Stimulated activated CD8-positive, alpha-beta memory T cell treated with anti-CD3 and anti-CD28 coated beads, Interleukin-7, amount 100 ng/mL, for 24 hours (primary cell): Measurements from ENCODE around the gene CACNA1C.
"Not testable (repeated sequence)": the region's sequence is repeated elsewhere in the genome, so short reads cannot be mapped to it uniquely, and the experiment has no call there.

Source experiments
- DNase-seq: peaks from one replicate; pipeline ENCODE4 v3.0.0-alpha.2; 2020; ENCODE audit warnings: low read depth

Gene CACNA1C

GRCh38 chr12:2488596-2488995, 435.8 kb downstream of the CACNA1C start:
- no peak for DNase-seq

DNA sequence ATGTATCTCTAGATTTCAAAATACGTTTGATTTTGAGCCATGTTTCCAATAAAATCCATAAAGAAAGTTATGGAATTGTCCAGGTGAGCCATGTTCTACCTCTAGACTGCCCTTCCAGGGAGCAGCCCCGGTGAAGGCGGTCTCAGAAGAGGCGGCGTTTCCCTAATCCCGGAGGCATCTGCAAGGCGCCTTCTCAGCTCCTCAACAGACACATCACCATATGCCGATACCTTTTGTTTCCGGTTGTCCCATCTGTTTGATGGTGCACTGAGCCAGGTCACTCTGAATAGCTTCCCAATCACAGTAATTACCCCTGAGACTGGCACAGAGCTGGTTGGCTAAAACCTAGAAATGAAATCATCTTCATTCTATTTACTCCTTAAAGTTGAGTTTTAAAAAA, 436.5 kb downstream of the CACNA1C start:
- no peak for DNase-seq

DNA sequence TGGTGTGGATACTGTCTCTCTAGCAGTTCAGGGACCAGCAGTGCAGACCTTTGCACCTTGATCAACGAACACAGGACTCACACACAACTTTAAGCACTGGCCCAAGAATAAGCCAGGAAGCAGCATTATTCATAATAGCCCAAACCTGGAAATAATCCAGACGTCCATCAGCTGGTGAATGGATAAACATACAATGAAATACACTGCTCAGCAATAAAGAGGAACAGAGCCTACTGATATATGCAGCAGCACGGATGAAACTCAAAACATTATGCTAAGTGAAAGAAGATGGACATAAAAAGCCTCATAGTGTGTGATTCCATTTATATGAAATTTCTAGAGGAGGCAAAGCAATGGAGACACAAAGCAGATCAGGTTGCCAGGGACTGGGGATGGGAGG, 438.0 kb downstream of the CACNA1C start:
- DNase-seq = no peak

GRCh38 chr12:2491349-2491748, 438.6 kb downstream of the CACNA1C start:
- not testable (repeated sequence) for DNase-seq

DNA sequence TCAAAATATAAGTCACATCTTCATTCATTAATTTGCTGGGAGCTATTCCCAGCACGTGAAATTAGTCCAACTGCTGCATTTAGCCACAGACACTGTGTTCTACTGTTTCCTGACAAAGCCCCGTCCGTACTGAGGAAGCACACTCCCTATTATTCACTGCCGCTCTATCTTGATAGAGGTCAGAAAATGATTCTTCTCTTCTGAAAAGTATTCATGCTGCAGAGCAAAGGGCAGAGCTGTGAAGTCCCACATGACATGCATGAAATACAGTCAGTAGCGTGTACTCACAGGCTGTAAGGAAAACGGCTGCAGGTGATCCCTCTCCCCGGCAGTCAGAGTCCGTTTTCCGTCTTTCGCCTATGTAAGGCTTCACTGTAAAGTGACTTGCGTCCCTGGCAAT, 439.4 kb downstream of the CACNA1C start:
- no peak for DNase-seq

GRCh38 chr12:2493086-2493485, 440.3 kb downstream of the CACNA1C start:
- DNase-seq = no peak

DNA sequence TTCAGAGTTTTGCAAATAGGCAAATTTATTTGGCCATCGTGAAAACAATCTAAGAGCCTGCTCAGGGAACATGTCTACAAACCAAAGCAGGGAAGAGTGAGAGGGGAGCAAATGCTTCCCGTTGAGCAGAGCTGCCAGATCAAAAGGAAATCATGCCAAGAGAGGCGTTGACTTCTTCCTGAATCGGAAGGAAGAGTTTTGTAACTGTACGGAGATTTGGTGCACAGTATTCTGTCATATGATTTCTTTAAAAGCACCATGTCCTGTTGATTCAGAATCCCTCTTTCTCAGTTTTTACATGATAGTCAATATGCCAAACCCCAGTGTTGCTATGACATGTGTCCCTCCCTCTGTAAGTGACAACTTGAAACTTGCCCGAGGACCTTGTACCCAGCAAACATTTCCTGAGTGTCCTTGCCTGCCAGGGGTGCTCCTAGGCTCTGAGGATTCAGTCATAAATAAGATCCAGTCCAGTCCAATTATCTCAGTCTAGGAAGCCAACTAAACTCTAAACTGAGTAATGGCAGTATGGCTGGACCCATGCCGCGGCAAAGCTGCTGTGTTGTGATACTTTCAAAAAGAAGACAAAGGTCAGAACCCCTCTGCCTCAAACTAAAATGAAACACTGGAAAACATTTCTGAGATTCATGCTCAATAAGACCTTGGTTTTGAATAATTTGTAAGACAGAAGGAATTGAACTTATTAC, 441.9 kb downstream of the CACNA1C start:
- DNase-seq = no peak

GRCh38 chr12:2495417-2496112, 442.8 kb downstream of the CACNA1C start:
- no peak for DNase-seq

- DNase-seq = no peak
These were observed 446.2 kb downstream of the CACNA1C start for GRCh38 chr12:2498964-2499500.

- DNase-seq = no peak
These were observed 448.8 kb downstream of the CACNA1C start for GRCh38 chr12:2501464-2502191.

DNA sequence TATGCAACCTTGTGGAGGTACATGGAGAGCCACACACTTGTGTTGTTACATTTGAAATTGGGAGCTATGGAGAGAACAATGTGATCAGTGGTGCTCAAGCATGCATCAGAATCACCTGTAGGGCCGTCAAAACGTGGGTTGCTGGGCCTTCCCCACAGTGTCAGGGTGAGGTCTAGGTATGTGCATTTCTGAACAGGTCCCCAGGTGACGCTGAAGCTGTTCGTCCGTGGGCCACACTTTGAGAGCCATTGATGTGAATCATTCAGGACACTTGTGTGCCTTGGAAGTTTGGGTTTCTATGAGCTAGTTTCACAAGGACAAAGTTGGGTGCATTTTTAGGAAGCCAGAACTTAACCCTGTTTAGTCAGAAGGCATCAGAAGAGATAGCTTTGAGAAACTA, 450.2 kb downstream of the CACNA1C start:
- DNase-seq = no peak

DNA sequence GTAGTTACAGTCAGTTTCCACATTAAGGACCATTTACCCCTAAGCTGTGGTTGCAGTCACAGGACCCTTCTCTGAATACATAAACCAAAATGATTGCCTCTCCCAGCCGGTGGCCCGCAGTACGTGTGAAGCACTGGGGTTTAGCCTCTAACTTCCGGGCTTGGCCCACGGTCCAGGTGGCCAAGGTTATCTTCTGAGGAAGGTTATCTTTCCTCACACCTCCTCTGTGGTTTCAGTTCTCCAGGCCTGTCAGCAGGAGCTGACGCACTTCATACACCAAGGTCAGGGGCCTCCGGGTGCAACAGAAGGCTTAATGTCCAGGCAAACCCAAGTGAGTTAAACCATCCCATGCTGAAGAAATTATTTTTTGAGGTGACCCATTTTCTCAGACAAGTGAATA, 451.0 kb downstream of the CACNA1C start:
- no peak for DNase-seq

- no peak for DNase-seq
These were observed 451.8 kb downstream of the CACNA1C start for GRCh38 chr12:2504577-2504976.

DNA sequence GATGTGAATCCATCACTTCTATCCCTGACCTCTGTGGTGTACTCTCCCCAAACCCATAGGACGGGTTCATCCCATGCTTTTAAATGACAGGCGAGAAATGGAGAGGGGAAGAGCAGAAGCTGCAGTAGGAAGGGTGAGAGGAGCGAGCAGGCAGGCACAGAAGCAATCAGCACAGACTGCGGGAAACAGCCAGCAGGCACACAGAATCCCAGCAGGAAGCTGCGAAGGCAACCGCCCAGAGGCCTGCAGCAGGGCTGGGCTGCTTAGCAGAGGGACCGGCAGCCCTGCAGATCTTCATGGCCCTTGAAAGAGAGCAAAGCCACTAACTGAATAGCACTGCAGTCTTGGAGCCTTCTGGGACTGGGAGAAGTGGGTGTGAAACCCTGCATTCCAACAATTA, 455.0 kb downstream of the CACNA1C start:
- no peak for DNase-seq

DNA sequence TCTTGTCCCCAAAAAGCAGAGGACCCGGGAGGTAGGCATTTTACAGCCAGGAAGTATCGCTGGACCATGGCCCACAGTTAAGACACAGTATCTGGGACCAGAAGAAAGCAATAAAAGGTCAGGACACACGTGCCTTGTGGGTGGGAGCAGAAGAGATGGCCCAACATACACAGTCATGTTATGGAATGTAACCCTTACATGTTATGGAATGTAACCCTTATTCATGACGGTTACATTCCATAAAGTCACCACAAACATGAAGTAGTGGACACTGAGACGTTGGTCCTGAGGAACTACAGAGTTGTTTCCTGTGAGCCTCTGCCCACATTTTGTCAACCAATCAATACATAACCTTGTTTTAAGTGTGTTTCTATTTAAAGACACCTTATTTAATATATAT, 456.4 kb downstream of the CACNA1C start:
- DNase-seq = no peak

DNA sequence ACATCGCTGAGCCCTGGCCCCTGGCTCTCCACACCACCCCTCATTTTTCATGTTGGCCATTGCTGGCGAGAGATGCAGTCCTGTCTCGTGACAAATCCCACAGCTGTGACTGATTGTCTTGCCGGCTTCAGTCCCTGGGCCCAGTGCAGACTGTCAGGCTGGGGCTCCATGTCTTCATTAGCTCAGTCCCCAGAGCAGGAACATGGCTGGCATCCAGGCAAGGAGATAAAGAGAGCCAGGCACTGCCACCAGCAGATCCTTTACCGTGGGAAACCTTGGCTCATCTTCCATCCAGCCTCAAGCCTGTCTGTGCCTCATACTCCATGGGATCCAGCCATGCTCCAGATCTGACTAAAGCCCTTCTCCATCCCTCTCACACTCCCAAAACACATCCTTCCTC, 457.3 kb downstream of the CACNA1C start:
- no peak for DNase-seq

- DNase-seq = no peak
These were observed 460.6 kb downstream of the CACNA1C start for GRCh38 chr12:2513141-2514037.

- DNase-seq = no peak
These were observed 461.2 kb downstream of the CACNA1C start for GRCh38 chr12:2514038-2514340.

DNA sequence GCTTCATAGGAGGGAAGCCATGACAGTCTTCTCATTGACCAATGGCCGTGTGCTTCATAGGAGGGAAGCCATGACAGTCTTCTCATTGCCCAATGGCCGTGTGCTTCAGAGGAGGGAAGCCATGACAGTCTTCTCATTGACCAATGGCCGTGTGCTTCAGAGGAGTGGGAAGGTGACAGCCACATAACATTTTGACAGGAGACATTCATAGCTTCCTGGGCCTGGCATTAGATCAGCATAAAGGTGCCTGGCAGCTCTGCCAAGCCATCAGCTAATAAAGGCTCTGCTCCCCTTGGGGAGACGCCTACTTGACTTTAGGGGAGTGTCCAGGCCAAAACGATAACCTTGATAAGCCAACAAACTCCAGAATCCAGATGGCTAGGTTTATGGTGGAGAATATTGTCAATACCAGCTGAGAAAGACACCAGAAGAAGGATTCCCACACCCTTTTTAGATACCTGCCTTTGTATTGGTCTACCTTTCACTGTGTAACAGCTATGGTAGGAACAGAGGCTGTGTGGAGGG, 468.0 kb downstream of the CACNA1C start:
- DNase-seq = no peak

- DNase-seq = no peak
These were observed 470.5 kb downstream of the CACNA1C start for GRCh38 chr12:2523317-2523716.

- no peak for DNase-seq
These were observed 471.1 kb downstream of the CACNA1C start for GRCh38 chr12:2523844-2524243.

DNA sequence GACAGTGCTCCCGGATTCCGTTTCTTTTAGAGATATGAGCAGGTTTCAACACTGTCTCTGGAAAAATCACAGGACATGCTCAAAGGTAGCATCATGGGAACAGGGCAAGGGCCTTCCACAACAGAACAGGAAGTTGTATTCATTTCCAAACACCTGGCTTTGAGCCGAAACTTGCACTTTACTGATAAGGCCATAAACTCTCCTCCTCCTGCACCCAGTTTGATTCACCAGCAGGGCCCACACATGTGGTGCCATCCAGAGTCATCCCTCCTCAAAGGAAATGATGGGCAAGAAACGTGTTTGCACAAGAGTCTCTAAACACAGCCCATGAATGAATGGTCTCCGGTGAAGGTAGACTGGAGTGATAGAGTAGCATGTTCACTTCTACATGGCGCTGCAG, 473.6 kb downstream of the CACNA1C start:
- DNase-seq = no peak
